HEK293 (cell line): ENCODE data around the gene KRTAP5-2.
A peak's percentile ranks its signal among the peaks of the same experiment; 100 is the strongest.

Experiments
- CTCF ChIA-PET: fragments of 350-600 bp; formaldehyde crosslinking; extraction: SDS; loops from one replicate; lab custom pipeline; 2021; ENCODE audit warnings: antibody characterized with exemption; lab: Yijun Ruan, JAX
- POLR2A ChIA-PET: fragments of 300-600 bp; formaldehyde crosslinking; extraction: SDS; loops from one replicate; lab custom pipeline; 2020; ENCODE audit warnings: antibody characterized with exemption, inconsistent platforms; lab: Yijun Ruan, JAX
- H3K27ac ChIP-seq: fragments of 200-500 bp; sonication (Bioruptor generic); 2 replicates; pipeline ENCODE4 v1.5.1; 2014; ENCODE audit warnings: low read depth, low read length, control low read depth, inconsistent platforms; ENCODE audit errors: extremely low read depth
- H3K36me3 ChIP-seq, 2 experiments: fragments of 200-500 bp in 1 of 2; sonication (Bioruptor generic) in 1 of 2; 1 replicate in 1 of 2; 2 replicates in 1 of 2; pipeline ENCODE4 v1.5.1; 2014 to 2017; ENCODE audit warnings: inconsistent platforms in 2 of 2, low read length in 2 of 2; ENCODE audit not compliant: control insufficient read depth in 2 of 2, insufficient read depth in 1 of 2
- H3K4me1 ChIP-seq: fragments of 200-500 bp; sonication (Bioruptor generic); 2 replicates; pipeline ENCODE4 v1.5.1; 2014; ENCODE audit warnings: mild to moderate bottlenecking, low read length, inconsistent platforms; ENCODE audit not compliant: control insufficient read depth, insufficient read depth
- H3K4me3 ChIP-seq: 2 replicates; pipeline ENCODE4 v1.5.1; 2011; ENCODE audit warnings: low read depth, mild to moderate bottlenecking, control low read depth, low read length, moderate library complexity
- H3K9me3 ChIP-seq: fragments of 200-500 bp; sonication (Bioruptor generic); 2 replicates; pipeline ENCODE4 v1.5.1; 2014; ENCODE audit warnings: low read depth, low read length, inconsistent platforms; ENCODE audit not compliant: control insufficient read depth, insufficient read depth
- ATF2 ChIP-seq: fragments of 450-650 bp; formaldehyde crosslinking; IDR thresholded peaks from 2 replicates; pipeline ENCODE4 v1.5.1; 2016; ENCODE audit warnings: missing biosample characterization, missing genetic modification characterization, low read depth
- BCL11A ChIP-seq: fragments of 450-650 bp; formaldehyde crosslinking; IDR thresholded peaks from 2 replicates; pipeline ENCODE4 v1.5.1; 2016; ENCODE audit warnings: low read depth, missing biosample characterization, missing genetic modification characterization
- BCL11B ChIP-seq: fragments of 450-650 bp; formaldehyde crosslinking; IDR thresholded peaks from 2 replicates; pipeline ENCODE4 v1.5.1; 2016; ENCODE audit warnings: low read depth, missing biosample characterization, missing genetic modification characterization
- GLIS1 ChIP-seq: fragments of 450-650 bp; formaldehyde crosslinking; IDR thresholded peaks from 2 replicates; pipeline ENCODE4 v1.5.1; 2016; ENCODE audit warnings: missing biosample characterization, missing genetic modification characterization
- ZBTB10 ChIP-seq: fragments of 450-650 bp; formaldehyde crosslinking; IDR thresholded peaks from 2 replicates; pipeline ENCODE4 v1.5.1; 2016; ENCODE audit warnings: missing biosample characterization, missing genetic modification characterization
- ZIC2 ChIP-seq: fragments of 450-650 bp; formaldehyde crosslinking; IDR thresholded peaks from 2 replicates; pipeline ENCODE4 v1.5.1; 2016; ENCODE audit warnings: missing biosample characterization, missing genetic modification characterization
- ZNF2 ChIP-seq: fragments of 450-650 bp; formaldehyde crosslinking; IDR thresholded peaks from 2 replicates; pipeline ENCODE4 v1.5.1; 2016; ENCODE audit warnings: missing biosample characterization, missing genetic modification characterization
- ZNF26 ChIP-seq: fragments of 450-650 bp; formaldehyde crosslinking; IDR thresholded peaks from 2 replicates; pipeline ENCODE4 v1.5.1; 2016; ENCODE audit warnings: missing biosample characterization, missing genetic modification characterization
- ZNF335 ChIP-seq: fragments of 450-650 bp; formaldehyde crosslinking; conservative IDR thresholded peaks from 2 replicates; pipeline ENCODE4 v1.5.1; 2016; ENCODE audit warnings: missing biosample characterization, missing genetic modification characterization
- ZNF596 ChIP-seq: fragments of 450-650 bp; IDR thresholded peaks from 2 replicates; pipeline ENCODE4 v1.5.0; 2018; ENCODE audit warnings: missing biosample characterization, mild to moderate bottlenecking, missing genetic modification characterization, moderate library complexity
- TF ChIP-seq, protein P1 (sequence below): fragments of 450-650 bp; formaldehyde crosslinking; IDR thresholded peaks from 2 replicates; pipeline ENCODE4 v1.5.1; 2016; ENCODE audit warnings: missing biosample characterization, missing genetic modification characterization
- TF ChIP-seq, protein P2 (sequence below): fragments of 450-650 bp; formaldehyde crosslinking; IDR thresholded peaks from 2 replicates; pipeline ENCODE4 v1.5.1; 2016; ENCODE audit warnings: missing biosample characterization, missing genetic modification characterization

Gene KRTAP5-2

DNA sequence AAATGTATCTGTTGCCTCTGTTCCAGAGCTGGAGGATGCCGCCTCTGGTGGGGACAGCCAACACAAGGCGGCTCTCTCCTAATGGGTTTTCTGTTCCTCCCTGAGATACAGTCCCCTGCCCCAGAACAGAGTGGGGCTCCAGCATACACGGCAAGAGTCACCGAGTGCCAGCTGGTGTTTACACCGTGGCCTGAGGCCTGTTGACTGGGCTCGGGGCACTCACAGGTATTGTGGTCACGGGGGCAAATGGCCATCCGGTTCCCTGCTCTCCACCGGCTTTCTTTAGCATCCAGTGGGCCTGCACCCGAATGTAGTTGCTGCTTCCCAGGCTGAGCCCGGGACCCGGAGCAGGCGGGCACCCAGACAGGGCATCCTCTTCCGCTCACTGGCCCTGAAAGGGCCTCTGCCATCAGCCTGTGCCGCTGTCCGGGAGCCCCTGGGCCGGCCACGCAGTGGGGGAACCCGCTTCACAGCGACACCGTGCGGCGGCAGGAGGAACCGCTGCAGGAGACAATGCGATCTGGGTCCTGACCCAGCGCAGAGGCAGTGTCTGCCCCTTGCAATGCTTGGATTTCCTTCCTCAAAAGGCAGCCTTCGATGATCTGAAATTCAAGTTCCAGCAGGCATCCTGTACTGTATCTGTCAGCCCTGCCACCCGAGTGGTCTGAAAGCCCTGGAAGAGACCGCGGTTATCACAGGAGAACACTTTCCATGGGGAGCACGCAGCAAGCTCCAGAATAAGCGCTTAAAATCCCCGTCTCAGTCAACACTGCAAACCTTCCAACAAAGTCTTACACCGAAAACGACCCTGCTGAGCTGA lies 30.6 kb upstream of the KRTAP5-2 start:
- no peaks in the 10 kb centered on the region for H3K36me3 ChIP-seq
- peak; percentile 61 for TF ChIP-seq ZNF335
- TF ChIP-seq ZNF26 (tag by site-specific recombination) = no peak
- TF ChIP-seq ZIC2 (tag by site-specific recombination) = peak; percentile 33
- no peak for TF ChIP-seq BCL11B (tag by site-specific recombination)
- TF ChIP-seq ZNF2 (tag by site-specific recombination) = peak; percentile 86
- TF ChIP-seq GLIS1 = peak; percentile 62
- TF ChIP-seq, protein P1, sequence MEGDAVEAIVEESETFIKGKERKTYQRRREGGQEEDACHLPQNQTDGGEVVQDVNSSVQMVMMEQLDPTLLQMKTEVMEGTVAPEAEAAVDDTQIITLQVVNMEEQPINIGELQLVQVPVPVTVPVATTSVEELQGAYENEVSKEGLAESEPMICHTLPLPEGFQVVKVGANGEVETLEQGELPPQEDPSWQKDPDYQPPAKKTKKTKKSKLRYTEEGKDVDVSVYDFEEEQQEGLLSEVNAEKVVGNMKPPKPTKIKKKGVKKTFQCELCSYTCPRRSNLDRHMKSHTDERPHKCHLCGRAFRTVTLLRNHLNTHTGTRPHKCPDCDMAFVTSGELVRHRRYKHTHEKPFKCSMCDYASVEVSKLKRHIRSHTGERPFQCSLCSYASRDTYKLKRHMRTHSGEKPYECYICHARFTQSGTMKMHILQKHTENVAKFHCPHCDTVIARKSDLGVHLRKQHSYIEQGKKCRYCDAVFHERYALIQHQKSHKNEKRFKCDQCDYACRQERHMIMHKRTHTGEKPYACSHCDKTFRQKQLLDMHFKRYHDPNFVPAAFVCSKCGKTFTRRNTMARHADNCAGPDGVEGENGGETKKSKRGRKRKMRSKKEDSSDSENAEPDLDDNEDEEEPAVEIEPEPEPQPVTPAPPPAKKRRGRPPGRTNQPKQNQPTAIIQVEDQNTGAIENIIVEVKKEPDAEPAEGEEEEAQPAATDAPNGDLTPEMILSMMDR (tag by site-specific recombination) = peak; percentile 76
- TF ChIP-seq ATF2 = no peak
- 0 out of 2 replicates have a peak, but pooled peaks have one; percentile 30 for TF ChIP-seq ZBTB10 (tag by site-specific recombination)
- TF ChIP-seq ZNF596 (tag by site-specific recombination) = no peak
- no peak for TF ChIP-seq BCL11A (tag by site-specific recombination)
- TF ChIP-seq, protein P2, sequence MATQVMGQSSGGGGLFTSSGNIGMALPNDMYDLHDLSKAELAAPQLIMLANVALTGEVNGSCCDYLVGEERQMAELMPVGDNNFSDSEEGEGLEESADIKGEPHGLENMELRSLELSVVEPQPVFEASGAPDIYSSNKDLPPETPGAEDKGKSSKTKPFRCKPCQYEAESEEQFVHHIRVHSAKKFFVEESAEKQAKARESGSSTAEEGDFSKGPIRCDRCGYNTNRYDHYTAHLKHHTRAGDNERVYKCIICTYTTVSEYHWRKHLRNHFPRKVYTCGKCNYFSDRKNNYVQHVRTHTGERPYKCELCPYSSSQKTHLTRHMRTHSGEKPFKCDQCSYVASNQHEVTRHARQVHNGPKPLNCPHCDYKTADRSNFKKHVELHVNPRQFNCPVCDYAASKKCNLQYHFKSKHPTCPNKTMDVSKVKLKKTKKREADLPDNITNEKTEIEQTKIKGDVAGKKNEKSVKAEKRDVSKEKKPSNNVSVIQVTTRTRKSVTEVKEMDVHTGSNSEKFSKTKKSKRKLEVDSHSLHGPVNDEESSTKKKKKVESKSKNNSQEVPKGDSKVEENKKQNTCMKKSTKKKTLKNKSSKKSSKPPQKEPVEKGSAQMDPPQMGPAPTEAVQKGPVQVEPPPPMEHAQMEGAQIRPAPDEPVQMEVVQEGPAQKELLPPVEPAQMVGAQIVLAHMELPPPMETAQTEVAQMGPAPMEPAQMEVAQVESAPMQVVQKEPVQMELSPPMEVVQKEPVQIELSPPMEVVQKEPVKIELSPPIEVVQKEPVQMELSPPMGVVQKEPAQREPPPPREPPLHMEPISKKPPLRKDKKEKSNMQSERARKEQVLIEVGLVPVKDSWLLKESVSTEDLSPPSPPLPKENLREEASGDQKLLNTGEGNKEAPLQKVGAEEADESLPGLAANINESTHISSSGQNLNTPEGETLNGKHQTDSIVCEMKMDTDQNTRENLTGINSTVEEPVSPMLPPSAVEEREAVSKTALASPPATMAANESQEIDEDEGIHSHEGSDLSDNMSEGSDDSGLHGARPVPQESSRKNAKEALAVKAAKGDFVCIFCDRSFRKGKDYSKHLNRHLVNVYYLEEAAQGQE (tag by site-specific recombination) = peak; percentile 32; the same call in 1 of the 2 replicates
- ChIA-PET POLR2A (no interaction called here), CTCF (interaction anchor here (0.5 to 7.2 kb wide), 20 partner anchors 9 to 494 kb away, joined by 3 to 67 read pairs (median 4); no protein-coding TSS in a partner anchor)
- H3K9me3 ChIP-seq = no peaks in the 10 kb centered on the region
- H3K4me3 ChIP-seq = no peak overlapping the region
- no peak overlapping the region for H3K27ac ChIP-seq
- no peaks in the 10 kb centered on the region for H3K4me1 ChIP-seq
